Endodermal cell (in vitro differentiated cells): ENCODE data around the gene PRDM7. TPM values are rescaled to one million over a fixed set of nuclear protein-coding genes. Genes with fewer than 3 reads are reported as not detected.
A peak's percentile ranks its signal among the peaks of the same experiment; 100 is the strongest.
"Not testable (repeated sequence)": the region's sequence is repeated elsewhere in the genome, so short reads cannot be mapped to it uniquely, and the experiment has no call there.

ENCODE experiments used
- DNase-seq: peaks from one replicate; pipeline ENCODE4 v3.0.0-alpha.2; 2017
- H3K27ac ChIP-seq: 2 replicates; pipeline ENCODE4 v1.5.1; 2013; ENCODE audit warnings: mild to moderate bottlenecking, low read depth, low read length, moderate library complexity
- H3K27me3 ChIP-seq: 2 replicates; pipeline ENCODE4 v1.6.1; 2013; ENCODE audit warnings: mild to moderate bottlenecking, low read length, moderate library complexity; ENCODE audit not compliant: insufficient read depth, control insufficient read depth, poor library complexity, severe bottlenecking
- H3K36me3 ChIP-seq: 2 replicates; pipeline ENCODE4 v1.7.0; 2013; ENCODE audit warnings: mild to moderate bottlenecking, low read length, moderate library complexity; ENCODE audit not compliant: control insufficient read depth, insufficient read depth
- H3K4me1 ChIP-seq: one replicate; pipeline ENCODE4 v1.7.0; 2013; ENCODE audit warnings: low read length; ENCODE audit not compliant: control insufficient read depth, insufficient read depth
- H3K4me3 ChIP-seq: 2 replicates; pipeline ENCODE4 v1.5.1; 2013; ENCODE audit warnings: mild to moderate bottlenecking, low read length, moderate library complexity
- H3K9ac ChIP-seq: 2 replicates; pipeline ENCODE4 v1.6.1; 2013; ENCODE audit warnings: mild to moderate bottlenecking, low read length, moderate library complexity; ENCODE audit not compliant: poor library complexity, severe bottlenecking; ENCODE audit errors: extremely low read depth
- H3K9me3 ChIP-seq: 2 replicates; pipeline ENCODE4 v1.6.1; 2013; ENCODE audit warnings: mild to moderate bottlenecking, low read length, moderate library complexity; ENCODE audit not compliant: control insufficient read depth
- H3K27ac Mint-ChIP-seq: 2 replicates; pipeline ENCODE4 v1.8.0; 2020; ENCODE audit warnings: mixed read lengths
- H3K27me3 Mint-ChIP-seq: 2 replicates; pipeline ENCODE4 v1.8.0; 2021; ENCODE audit warnings: mild to moderate bottlenecking, mixed read lengths; ENCODE audit not compliant: insufficient read depth
- H3K36me3 Mint-ChIP-seq: 2 replicates; pipeline ENCODE4 v1.8.0; 2020; ENCODE audit warnings: low read depth, mixed read lengths
- H3K4me1 Mint-ChIP-seq: 2 replicates; pipeline ENCODE4 v1.8.0; 2020; ENCODE audit warnings: mixed read lengths
- H3K4me3 Mint-ChIP-seq: 2 replicates; pipeline ENCODE4 v1.8.0; 2020; ENCODE audit warnings: mild to moderate bottlenecking, moderate library complexity, mixed read lengths
- H3K9me3 Mint-ChIP-seq: 2 replicates; pipeline ENCODE4 v1.8.0; 2020; ENCODE audit warnings: mild to moderate bottlenecking, mixed read lengths
- WGBS, 2 experiments: methylation state at CpG; one replicate each; pipeline versions ENCODE4 v1.1.5 to v1.1.7; 2013; ENCODE audit warnings: missing lambda C conversion rate in 2 of 2, mixed read lengths in 1 of 2; ENCODE audit not compliant: insufficient coverage in 1 of 2, insufficient read length in 1 of 2; 5-methylcytosine and 5-hydroxymethylcytosine counted together
- total RNA-seq, 2 donors: library from RNA; stranded (reverse); fragmentation: NEBNext Ultra II Directional in 1 of 2; extraction: Animal tissue kit (Norgen Biotek cat#: 25700) in 1 of 2; gene quantifications; 2 replicates in 1 of 2; 3 replicates in 1 of 2; pipeline ENCODE4 v1.2.1, GENCODE V29; 2021
- TF ChIP-seq, protein P1 (sequence below): fragments of 200-600 bp; sonication (generic); conservative IDR thresholded peaks from 2 replicates; pipeline ENCODE4 v1.5.0; 2021; ENCODE audit warnings: antibody characterized with exemption, mild to moderate bottlenecking

The PRDM7 gene
- total RNA-seq, 2 donors from 2014 or later: not detected

DNA sequence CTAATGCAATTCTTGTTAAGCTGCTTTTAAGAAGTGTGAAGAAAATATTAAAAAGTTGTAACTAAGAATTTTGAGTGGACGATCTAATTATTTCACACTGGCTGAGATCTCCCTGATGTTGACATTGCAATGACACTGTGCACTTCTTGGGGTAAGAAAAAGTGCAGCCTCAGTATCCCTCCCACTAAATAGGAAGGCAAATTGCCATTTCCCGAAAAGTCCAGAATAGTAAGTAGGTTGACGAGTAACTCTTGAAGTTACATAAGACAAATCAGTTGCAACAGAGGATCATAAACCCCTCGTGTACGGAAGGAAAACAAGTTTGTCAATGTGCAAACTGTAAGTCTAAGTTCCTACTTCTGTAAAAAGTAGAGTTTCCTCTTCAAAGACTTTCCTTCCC, 21.8 kb upstream of the PRDM7 start:
- not testable (repeated sequence) for H3K9me3 ChIP-seq, H3K4me3 ChIP-seq, H3K4me1 ChIP-seq, H3K27ac Mint-ChIP-seq, H3K9me3 Mint-ChIP-seq, H3K27ac ChIP-seq, H3K27me3 ChIP-seq, H3K9ac ChIP-seq, H3K4me3 Mint-ChIP-seq, H3K36me3 Mint-ChIP-seq, H3K36me3 ChIP-seq, DNase-seq
- peaks cover 23% of the 10 kb centered on the region for H3K4me1 Mint-ChIP-seq
- WGBS, 2 experiments: 100% methylated on average over 1 of the region's 5 CpGs; no CpG with 5 or more reads in 1 of the 2 experiments
- peaks cover 45% of the 10 kb centered on the region for H3K27me3 Mint-ChIP-seq

- peaks cover 45% of the 10 kb centered on the region for H3K27me3 Mint-ChIP-seq
- 57 to 70% methylated on average over 6 to 8 of the region's 9 CpGs for WGBS, 2 experiments
- TF ChIP-seq, protein P1, sequence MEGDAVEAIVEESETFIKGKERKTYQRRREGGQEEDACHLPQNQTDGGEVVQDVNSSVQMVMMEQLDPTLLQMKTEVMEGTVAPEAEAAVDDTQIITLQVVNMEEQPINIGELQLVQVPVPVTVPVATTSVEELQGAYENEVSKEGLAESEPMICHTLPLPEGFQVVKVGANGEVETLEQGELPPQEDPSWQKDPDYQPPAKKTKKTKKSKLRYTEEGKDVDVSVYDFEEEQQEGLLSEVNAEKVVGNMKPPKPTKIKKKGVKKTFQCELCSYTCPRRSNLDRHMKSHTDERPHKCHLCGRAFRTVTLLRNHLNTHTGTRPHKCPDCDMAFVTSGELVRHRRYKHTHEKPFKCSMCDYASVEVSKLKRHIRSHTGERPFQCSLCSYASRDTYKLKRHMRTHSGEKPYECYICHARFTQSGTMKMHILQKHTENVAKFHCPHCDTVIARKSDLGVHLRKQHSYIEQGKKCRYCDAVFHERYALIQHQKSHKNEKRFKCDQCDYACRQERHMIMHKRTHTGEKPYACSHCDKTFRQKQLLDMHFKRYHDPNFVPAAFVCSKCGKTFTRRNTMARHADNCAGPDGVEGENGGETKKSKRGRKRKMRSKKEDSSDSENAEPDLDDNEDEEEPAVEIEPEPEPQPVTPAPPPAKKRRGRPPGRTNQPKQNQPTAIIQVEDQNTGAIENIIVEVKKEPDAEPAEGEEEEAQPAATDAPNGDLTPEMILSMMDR: peak; percentile 72
- not testable (repeated sequence) for H3K9me3 ChIP-seq, H3K36me3 Mint-ChIP-seq, H3K4me1 ChIP-seq, H3K4me3 ChIP-seq, H3K36me3 ChIP-seq, H3K27me3 ChIP-seq, H3K9ac ChIP-seq, H3K9me3 Mint-ChIP-seq, H3K4me3 Mint-ChIP-seq, H3K27ac ChIP-seq
- H3K4me1 Mint-ChIP-seq: peaks cover 30% of the 10 kb centered on the region
- peak; percentile 78 for DNase-seq
- peak overlapping the region; percentile 1 for H3K27ac Mint-ChIP-seq
Measured at GRCh38 chr16:90097010-90097684, 20.0 kb upstream of the PRDM7 start.

- peaks cover 50% of the 10 kb centered on the region for H3K27me3 Mint-ChIP-seq
- not testable (repeated sequence) for H3K9me3 Mint-ChIP-seq, H3K4me1 ChIP-seq, DNase-seq, H3K27me3 ChIP-seq, H3K4me3 Mint-ChIP-seq, H3K27ac ChIP-seq, H3K9ac ChIP-seq, H3K27ac Mint-ChIP-seq, H3K36me3 ChIP-seq, H3K4me3 ChIP-seq, H3K9me3 ChIP-seq, H3K36me3 Mint-ChIP-seq
- peaks cover 27% of the 10 kb centered on the region for H3K4me1 Mint-ChIP-seq
- WGBS, 2 experiments: 87 to 88% methylated on average over 13 to 18 of the region's 22 CpGs
Measured at GRCh38 chr16:90094791-90095190, 17.7 kb upstream of the PRDM7 start.

GRCh38 chr16:90094296-90094695, 17.2 kb upstream of the PRDM7 start:
- Mint-ChIP-seq H3K4me1 (peaks cover 27% of the 10 kb centered on the region), H3K27me3 (peaks cover 46% of the 10 kb centered on the region)
- not testable (repeated sequence) for H3K27me3 ChIP-seq, H3K4me3 ChIP-seq, H3K9ac ChIP-seq, H3K27ac Mint-ChIP-seq, H3K36me3 Mint-ChIP-seq, H3K9me3 Mint-ChIP-seq, H3K36me3 ChIP-seq, DNase-seq, H3K9me3 ChIP-seq, H3K4me1 ChIP-seq, H3K27ac ChIP-seq, H3K4me3 Mint-ChIP-seq
- 94% methylated on average over 29 of the region's 35 CpGs; no CpG with 5 or more reads in 1 of the 2 experiments for WGBS, 2 experiments

DNA sequence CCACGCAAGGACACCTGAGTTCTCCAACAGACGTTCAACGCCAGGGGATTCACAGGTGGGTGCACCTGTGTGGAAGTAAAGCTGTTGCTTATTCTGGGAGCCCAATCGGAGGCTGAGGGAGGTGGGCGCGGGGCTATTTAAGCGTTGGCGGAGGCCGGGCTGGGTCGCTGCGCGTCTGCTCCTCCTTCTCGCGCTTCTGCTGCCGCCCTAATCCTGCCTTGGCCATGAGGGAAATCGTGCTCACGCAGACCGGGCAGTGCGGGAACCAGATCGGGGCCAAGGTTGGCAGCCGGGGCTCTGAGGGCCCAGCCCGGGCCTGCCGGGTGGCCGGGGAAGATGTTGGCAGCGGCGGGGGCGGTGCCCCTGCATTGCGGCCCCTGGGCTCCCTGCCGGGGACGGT, 16.7 kb upstream of the PRDM7 start:
- H3K27me3 Mint-ChIP-seq: peaks cover 45% of the 10 kb centered on the region
- H3K4me3 ChIP-seq: not testable (repeated sequence)

DNA sequence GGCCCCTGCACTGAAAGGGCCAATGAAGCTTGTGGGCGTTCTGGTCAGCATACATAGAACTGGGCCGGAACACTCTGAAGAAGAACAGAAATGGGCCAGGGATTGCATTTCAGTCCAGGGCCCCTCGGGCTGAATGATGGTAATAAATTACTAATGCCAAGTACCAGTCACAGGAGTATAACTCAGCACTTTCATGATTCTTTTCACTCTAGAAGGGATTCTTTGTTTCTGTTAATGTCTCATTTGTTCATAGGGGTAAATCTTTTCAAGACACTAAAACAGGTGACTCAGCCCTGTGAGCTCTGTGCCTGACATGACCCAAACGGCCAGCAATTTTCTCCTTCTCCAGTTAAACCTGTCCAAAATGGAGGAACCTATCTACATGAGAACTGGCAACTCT, 15.7 kb upstream of the PRDM7 start:
- not testable (repeated sequence) for H3K4me3 ChIP-seq, H3K4me1 ChIP-seq, H3K36me3 ChIP-seq, H3K9me3 ChIP-seq, H3K36me3 Mint-ChIP-seq, H3K27me3 ChIP-seq, DNase-seq, H3K9ac ChIP-seq, H3K9me3 Mint-ChIP-seq, H3K27ac Mint-ChIP-seq, H3K4me3 Mint-ChIP-seq, H3K27ac ChIP-seq
- Mint-ChIP-seq H3K4me1 (peaks cover 27% of the 10 kb centered on the region), H3K27me3 (peaks cover 48% of the 10 kb centered on the region)
- WGBS, 2 experiments: 81 to 83% methylated on average over 4 of the region's 4 CpGs

More for the DNA sequence above, 16.7 kb upstream of the PRDM7 start:
- not testable (repeated sequence) for H3K9ac ChIP-seq, H3K9me3 Mint-ChIP-seq, H3K4me1 ChIP-seq, H3K9me3 ChIP-seq, H3K36me3 ChIP-seq, H3K4me3 Mint-ChIP-seq, H3K36me3 Mint-ChIP-seq, H3K27ac ChIP-seq, DNase-seq, H3K27ac Mint-ChIP-seq, H3K27me3 ChIP-seq
- peaks cover 27% of the 10 kb centered on the region for H3K4me1 Mint-ChIP-seq
- 86 to 92% methylated on average over 6 to 24 of the region's 30 CpGs for WGBS, 2 experiments
